Stimulated activated CD8-positive, alpha-beta memory T cell treated with anti-CD3 and anti-CD28 coated beads, Interleukin-15, amount 100 ng/mL, for 1 hour (primary cell): ENCODE measurements around the gene PID1.
"Not testable (repeated sequence)": the region's sequence is repeated elsewhere in the genome, so short reads cannot be mapped to it uniquely, and the experiment has no call there.

ENCODE experiments used
- DNase-seq: peaks from one replicate; pipeline ENCODE4 v3.0.0-alpha.2; 2020; ENCODE audit warnings: low read depth

PID1 gene

DNA sequence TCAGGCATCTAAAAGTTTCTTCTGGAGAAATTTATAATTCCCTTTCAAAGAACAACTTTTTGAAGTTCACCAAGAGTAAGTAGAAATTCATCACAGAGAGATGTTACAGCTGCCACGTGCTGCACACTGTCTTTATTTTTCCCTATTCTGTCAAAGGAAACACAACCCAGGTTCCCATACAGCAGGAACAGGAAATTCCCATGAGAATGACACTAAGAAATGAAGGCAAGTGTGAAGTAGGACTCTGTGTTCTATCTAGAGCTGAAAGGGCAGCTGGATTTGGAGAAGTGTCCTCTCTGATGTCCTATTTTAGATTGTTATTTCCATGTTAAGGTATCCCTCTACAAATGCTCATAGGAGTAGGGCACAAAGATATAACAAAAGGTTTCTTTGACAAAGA is 58.8 kb downstream of the PID1 start:
- no peak for DNase-seq

DNA sequence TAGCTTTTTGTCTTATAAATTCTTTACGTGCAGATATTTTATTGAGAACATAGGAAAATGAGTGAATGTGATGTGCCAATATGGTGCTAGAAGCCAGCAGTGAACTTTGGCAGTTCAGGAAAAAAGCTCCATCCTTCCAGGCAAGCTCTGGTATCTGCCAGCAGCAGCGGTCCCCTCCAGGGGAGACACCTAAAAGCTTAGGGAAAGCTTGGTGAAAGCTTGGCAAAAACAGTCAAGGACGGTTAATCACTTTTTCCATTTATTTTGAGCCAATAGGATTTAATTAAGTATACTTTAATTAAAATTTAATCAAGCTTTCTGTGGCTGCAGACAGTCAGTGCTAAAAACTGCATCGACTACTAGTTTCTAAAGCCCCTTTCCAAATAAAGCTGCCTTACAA is 60.4 kb downstream of the PID1 start:
- DNase-seq, result no peak

DNA sequence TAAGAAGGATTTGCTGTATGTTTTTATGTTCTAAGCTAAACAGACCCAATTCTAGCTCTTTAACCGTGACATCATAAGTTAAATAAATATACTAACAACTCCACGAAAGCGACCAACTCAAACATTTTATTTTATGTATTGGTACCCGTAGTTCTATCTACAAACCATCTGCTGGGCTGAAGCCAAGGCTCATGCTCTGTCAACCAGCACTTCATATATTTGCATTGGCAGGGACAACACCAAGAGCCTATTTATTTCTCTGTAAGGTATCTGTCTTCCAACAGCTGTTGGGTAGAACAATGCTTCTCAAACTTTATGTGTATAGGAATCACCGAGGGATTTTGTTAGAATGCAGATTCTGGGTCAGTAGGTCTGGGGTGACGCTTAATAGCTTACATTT is 64.5 kb downstream of the PID1 start:
- DNase-seq, result no peak

DNA sequence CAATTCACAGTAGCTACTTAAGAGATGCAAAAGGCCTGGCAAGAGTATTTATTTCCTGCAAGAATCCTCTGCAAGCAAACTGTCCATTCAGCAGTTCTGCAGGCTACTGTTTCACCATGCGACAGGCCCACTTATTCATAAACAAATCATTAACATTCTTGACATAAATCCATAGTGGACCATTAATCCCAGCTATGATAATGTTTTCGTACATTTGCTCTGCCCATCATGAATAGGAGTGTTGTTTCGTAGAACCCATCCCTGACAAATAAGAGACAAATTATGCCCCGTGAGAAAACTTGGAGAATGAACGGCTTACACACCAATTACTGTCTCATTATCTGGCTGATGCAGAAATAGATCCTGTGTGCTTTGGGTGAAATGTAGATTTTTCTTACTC is 65.4 kb downstream of the PID1 start:
- DNase-seq, result no peak

DNA sequence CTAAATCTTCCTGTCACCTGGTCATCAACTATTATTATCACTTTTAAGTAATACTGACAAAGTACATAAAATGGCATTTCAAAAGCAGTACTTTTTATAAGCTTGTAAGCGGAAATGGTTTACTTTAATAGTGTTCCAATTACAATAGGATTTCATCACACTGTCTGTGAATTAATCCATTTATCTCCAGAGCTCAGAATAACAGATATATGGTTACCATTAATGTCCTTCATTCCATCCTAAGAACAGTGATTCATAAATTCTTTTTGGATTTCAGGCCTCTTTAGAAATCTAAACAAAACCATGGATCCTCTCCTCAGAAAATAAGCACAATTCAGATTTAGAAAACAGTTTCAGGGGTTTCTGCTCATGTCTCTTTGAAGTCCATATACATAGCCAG is 68.4 kb downstream of the PID1 start:
- no peak for DNase-seq

DNA sequence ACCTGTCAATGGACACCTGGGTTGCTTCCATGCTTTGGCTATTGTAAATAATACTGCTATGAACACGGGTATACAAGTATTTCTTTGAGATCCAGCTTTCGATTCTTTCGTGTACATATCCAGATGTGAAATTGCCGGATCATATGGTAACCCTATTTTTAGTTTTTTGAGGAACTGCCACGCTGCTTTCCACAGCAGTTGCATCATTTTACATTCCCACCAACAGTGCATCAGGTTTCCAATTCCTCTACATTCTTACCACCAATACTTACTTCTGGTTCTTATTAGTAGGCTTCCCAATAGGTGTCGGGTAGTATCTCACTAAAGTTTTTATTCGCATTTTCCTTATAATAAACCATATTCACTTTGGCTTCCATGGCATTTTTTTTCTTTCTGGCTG is 69.6 kb downstream of the PID1 start:
- DNase-seq, result no peak

DNA sequence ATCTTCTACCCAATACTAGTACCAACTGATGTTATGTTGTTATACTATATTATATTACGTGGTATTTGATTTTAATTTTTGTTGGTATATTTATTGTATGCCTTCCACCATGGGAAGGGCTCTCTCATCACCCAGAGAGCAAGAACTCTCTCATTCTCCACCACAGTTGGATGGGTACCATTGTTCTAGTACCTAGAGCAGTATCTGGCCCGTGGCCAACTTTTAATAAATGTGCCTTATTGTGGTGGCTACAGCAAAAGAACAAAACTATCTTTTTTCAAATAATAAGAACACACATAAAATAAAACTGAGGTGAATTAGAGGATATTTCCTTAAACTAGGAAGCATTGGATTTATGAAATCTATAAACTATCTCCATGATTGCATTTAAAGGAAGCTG is 71.8 kb downstream of the PID1 start:
- DNase-seq, result no peak

DNA sequence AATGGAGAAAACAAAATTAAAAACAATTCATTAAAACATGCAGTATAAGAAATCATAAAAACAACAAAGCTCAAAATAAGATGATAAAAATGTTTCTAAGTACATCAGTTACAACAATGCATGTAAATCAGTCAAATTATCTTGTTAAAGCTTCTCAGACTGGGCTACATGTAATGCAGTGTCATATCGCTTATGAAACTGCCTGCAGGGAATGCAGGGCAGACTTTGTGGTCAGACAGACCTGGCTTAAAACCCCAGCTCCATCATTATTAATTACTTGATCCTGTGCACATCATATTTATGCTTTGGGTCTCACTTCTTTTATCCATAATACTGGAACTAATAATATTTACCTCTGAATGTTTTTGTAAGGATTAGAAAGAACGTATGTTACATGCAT is 74.6 kb downstream of the PID1 start:
- DNase-seq, result no peak

DNA sequence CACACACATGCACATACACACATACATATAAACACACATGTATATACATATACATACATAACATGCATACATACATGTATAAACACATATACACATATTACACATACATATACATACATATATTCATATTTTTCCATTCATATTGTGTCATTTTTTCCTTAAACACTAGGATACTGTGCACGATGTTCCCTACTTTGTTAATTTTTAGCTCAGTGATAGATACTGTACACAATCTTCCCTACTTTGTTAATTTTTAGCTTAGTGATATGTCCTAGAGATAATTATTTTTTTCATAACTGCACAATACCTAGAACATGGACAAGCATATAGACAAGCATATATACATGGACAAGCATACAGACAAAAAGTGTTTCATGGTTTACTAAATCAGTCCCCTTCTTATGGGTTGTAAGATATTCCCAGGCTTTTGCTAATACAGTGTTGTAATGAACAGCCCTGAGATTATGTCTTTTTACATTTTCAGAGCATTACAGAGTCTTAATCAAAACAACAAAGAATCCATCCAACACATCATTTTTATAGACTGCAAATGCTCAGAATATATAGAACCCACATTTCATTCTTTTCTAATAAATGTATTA is 75.6 kb downstream of the PID1 start:
- DNase-seq, result no peak

DNA sequence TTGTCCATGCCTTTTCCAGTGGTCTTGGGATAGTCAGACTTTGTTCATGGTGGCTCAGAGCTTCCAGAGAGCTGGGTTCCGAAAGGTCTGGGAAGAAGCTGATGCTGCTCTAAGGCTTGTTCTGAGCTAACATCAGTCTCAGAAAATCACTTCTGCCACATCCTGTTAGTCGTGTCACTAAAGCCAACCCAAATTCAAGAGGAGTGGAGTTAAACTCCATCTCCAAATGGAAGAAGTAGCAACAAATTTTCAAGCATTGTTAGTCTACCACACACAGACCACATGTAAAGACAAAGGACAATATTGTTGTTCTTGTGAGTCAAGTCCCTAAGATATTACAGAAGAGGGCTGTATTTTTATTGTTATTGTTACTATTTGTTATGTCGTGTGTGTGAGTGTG is 77.8 kb downstream of the PID1 start:
- no peak for DNase-seq

DNA sequence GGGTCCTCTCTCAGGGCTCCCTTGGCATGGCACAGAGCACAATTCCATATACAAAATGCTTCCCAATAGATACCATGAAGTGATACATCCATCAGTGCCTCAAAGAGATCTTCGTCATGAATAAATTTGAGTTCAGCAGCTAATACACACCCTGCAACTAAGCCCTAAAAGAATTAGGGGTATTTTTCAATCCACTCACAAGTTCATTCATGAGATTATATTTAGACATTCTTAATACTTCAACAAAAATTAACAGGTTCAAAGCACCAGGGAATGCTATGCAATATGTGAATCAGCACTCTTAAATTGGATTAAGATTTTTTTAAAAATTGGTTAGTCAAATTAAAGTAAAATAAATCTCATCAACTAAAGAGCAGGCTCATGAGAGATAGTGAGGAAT is 79.7 kb downstream of the PID1 start:
- no peak for DNase-seq

DNA sequence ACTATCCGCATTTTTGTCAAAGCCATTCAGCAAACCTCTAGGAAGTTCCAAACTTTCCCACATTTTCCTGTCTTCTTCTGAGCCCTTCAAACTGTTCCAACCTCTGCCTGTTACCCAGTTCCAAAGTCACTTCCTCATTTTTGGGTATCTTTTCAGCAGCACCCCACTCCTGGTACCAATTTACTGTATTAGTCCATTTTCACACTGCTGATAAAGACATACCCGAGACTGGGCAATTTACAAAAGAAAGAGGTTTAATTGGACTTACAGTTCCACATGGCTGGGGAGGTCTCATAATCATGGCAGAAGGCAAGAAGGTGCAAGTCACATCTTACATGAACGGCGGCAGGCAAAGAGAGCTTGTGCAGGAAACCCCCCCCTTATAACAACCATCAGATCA is 84.0 kb downstream of the PID1 start:
- not testable (repeated sequence) for DNase-seq

DNA sequence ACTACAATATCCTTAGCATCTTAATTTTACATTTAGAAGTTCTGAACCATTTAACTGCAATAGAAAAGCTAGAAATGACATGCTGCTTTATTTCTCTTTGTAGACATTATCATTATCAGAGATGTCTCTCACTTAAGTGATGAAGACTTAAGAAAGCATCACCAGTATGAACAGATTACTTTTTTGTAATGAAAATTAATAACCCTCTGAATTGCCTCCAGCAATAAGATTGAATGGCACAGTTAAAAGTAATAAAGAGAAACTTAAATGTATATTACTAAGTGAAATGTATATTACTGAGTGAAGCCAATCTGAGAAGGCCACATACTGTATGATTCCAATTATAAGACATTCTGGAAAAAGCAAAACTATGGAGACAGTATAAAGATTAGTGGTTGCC is 89.4 kb downstream of the PID1 start:
- no peak for DNase-seq

DNA sequence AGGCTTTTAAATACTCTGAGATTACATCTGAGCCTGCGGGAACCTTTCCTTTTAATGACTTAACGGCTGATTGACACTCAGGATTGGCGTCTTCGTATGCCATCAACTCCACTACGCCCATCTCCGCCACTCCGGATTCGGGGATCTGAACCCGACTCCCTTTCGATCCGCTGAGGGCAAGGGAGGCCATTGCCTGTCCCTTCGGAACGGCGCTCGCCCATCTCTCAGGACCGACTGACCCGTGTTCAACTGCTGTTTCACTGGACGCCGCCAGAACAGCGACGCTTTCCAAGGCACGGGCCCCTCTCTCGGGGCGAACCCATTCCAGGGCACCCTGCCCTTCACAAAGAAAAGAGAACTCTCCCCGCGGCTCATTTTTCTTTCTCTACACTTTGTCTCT is 90.4 kb downstream of the PID1 start:
- no peak for DNase-seq

DNA sequence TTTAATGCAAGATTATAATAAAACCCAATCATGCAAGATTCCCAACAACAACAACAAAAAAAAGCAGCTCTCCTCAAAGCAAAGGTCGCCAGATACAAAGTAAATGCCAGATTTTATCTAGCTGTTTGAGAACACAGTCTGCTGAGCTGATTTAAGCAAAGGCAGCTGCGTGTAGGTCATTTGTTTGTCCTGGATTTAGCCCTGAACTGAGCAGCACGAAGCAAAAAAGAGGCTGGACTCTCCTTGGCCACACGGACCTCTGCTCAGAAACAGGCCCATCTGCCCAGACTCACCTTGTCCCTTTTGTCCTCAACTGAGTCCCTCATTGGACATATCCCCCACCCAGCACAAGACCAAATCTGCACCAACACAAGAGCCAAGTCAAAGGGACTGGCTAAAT is 91.5 kb downstream of the PID1 start:
- no peak for DNase-seq

DNA sequence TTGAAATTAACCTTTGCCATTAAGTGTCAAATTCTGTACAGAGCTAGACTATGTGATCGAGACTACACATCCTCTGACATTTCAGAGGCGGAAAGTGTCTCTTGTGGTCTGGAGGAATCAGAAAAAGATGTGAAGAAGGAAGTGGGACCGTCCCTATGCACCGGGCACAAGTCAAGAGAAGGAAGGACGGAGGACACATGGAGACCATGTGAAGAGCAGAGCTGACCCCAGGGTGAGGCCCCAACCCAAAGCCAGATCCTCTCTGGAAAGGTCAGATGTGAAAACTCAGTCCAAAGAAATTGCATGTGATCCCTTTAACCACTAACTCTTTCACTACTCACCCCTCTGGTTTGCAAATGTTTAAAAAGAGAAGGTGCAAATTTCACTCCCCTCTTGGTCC is 92.4 kb downstream of the PID1 start:
- no peak for DNase-seq

DNA sequence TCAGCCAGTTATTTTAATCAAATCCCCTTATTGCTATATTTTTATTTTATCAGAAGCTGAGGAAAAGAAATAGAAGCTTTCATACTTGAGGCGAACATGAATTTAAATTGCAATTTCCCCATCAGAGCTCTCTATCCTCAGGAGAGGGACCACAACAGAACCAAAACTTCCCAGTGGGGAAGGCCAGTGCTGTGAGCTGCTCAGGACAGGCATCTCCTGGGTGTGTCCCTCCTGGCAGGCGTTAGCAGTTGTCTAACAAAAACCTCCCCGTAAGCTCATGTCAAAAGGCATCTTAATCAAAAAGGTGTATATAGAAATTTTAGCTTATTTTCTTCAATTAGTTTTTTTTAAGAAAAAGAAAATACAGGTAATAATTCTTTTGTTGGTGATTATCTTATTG is 93.0 kb downstream of the PID1 start:
- DNase-seq, result no peak

DNA sequence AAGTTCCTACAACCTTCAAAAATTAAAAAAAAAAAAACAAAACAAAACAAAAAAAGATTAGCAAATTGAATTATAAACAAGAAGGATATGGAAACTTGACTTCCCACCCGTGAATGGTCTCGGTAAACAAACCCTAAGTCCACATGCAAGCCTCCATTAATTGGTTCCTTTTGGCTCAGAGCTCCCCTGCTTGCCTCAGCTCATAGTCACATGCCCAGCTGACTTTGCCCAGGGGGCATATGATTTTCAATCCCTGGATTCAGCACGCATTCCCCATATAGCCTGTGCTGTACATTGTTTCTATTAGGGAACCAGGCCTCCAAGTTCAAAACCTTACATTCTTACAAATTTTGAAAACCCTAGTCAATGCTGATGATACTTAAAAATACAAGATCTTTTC is 95.0 kb downstream of the PID1 start:
- no peak for DNase-seq

DNA sequence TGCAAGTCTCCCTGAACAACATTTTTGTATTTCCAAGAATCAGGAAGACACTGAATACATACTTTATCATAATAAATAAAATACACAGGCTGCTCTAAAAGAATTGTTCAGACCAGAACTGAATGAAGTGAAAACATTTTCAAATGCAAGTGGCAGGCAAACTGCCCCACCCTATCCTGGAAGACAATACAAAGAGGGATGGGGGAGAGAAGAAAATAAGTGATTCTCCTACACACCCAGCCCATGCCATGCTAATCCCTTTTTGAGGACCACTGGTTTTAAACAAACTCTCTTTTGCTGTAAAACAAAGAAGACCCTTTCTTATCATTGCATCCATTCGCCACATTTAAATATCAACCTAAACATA is 95.6 kb downstream of the PID1 start:
- no peak for DNase-seq

DNA sequence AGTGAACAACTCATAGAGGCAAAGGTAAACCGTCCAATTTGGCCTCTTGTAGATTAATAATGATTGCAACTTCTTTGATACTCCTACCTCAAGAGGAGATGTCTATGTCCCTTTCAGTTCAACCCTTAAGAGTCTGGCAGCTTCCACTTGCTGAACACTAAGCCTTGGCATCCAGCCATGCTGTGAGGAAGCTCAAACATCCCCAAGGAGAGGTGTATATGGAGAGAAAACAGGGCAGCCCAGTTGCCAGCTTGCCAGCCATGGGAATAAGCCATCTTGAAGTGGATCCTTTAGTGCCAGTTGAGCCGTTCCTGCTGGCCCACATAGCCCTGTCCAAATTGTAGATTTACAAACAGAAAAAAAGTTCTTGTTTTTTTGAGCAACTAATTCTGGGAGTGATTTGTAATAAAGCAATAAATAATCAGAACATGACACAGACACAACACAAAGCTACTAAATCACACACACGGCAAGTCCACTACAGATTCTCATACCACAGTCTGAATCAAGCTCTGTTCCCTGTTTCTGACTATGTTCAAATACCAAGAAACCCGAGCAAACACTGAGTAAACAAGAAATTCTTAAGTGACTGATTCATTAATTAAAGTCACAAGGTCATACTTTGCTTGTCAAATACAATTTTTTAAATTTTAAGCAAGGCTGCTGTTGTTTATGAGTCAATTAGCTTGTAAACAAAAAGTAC is 96.1 kb downstream of the PID1 start:
- DNase-seq, result no peak

DNA sequence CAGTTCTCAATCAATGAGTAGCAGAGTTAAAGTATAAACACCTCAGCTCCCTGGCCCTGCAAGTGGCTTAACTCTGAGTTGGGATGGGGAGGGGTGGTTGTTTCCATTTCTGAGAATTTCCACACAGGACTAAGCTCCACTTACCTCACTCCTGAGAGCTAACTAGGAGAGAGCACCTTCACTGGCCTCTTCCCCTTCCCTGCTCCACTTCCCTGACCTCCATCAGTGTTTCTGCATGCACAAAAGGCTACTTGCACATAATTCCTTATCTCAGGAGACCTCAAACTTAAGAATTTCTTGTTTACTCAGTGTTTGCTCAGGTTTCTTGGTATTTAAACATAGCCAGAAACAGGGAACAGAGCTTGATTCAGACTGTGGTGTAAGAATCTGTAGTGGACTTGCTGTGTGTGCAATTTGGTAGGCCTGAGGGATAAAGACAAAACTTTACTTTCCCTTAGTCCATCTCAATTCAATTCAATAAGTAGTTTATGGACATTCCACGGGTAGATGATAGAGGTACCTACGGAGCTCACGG is 97.2 kb downstream of the PID1 start:
- DNase-seq, result no peak

DNA sequence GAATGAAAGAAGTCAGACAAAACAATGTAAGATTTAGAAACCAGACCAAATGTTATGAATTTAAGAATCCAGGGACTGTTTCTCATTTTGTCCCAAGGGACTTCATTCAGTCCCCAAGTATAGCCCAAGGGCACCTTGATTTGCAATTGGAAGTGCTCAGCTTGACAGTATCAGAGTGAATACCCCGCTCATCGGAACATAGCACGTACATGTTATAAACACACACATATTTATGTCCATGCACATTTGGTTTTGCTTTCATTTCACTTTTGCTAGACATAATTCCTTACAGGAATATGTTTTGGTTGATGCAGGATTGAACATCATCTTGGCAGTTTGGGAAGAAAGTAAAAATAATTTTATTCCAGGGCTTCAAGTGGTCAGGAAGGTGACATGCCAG is 100.2 kb downstream of the PID1 start:
- no peak for DNase-seq

DNA sequence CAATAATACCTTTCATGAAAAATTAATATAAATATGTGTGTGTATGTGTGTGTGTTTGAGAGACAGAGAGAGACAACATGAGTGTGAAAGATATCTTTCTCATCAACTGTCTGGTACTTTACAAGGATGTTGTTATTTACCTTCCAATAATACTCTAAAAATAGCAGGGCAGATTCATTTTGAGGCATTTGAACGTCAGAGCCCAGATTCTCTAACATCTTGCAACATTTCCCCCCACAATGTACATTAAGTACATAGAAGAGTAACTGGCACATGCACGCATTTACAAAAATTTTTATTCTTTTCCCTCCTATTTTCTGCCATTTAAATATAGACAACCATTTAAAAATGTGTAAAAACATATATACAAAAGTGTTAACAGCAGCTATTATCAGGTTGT is 100.9 kb downstream of the PID1 start:
- no peak for DNase-seq

DNA sequence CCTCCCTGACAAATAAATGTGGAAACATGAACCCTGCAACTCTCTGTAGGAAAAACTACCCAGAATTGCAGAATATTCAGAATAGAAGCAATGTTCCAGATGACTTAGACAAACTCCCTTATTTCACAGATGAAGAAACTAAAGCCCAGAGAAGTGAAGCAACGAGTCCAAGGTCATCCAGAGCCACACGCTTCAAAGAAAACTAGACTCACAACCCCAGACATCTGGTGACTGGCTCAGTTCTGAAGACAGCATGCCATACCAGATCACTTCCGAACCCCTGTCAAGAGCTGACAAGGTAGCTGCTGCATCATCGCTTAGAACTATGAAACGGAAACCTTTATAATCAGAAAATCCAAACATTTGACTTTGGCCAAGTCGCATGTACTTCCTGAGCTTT is 101.3 kb downstream of the PID1 start:
- no peak for DNase-seq
